ENCODE measurements around the gene PRPSAP1. TPM values are rescaled to one million over a fixed set of nuclear protein-coding genes. Genes with fewer than 3 reads are reported as not detected.

PRPSAP1 gene
- total RNA-seq, 2 experiments from 2014 or later = 53.3 to 111 TPM

- peaks cover 63% of the 10 kb centered on the region for H3K36me3 ChIP-seq (ENCODE audit: insufficient read depth, low read length)
- POLR2A ChIA-PET = interaction anchor here (0.5 to 1.2 kb wide), 2 partner anchors 16 to 88 kb away, joined by 3 to 4 read pairs; partner anchors contain the start of gene PRPSAP1
- no peaks in the 10 kb centered on the region for H3K79me2 ChIP-seq (ENCODE audit: insufficient read depth, low read depth, low read length)
- intact Hi-C loops (cut with micrococcal nuclease; ENCODE audit: unreplicated experiment) = no loop called here
- H3K9me3 ChIP-seq (ENCODE audit: low read length) = no peaks in the 10 kb centered on the region
- no peak overlapping the region for H3K4me2 ChIP-seq (ENCODE audit: low read length)
- TF ChIP-seq EZH2phosphoT487 (IDR thresholded peaks at IDR 0.05; ENCODE audit: borderline replicate concordance, low read depth, low read length) = no peak
- no peak for TF ChIP-seq CTCF (conservative IDR thresholded peaks at IDR 0.05; ENCODE audit: low read length)
- no TSS peak for BruUV-seq (replicated peaks)
- CTCF ChIA-PET (ENCODE audit: unreplicated experiment) = no interaction called here
- H3K27ac ChIP-seq (ENCODE audit: low read depth, low read length, poor library complexity, severe bottlenecking) = no peak overlapping the region
- no peaks in the 10 kb centered on the region for H3K9me2 ChIP-seq (ENCODE audit: insufficient read depth, low read length)
- H2AFZ ChIP-seq (ENCODE audit: low read length) = no peak overlapping the region
- H4K20me1 ChIP-seq (ENCODE audit: insufficient read depth, low read length) = no peaks in the 10 kb centered on the region
- no peak for DNase-seq (ENCODE audit: low spot score)
- no peaks in the 10 kb centered on the region for H3K4me1 ChIP-seq (ENCODE audit: insufficient read depth, low read length, poor library complexity, severe bottlenecking)
- no peak overlapping the region for H3K4me3 ChIP-seq (ENCODE audit: low read depth, low read length, poor library complexity, severe bottlenecking)
These were observed 16.3 kb downstream of the PRPSAP1 start for GRCh38 chr17:76337413-76337777.

GRCh38 chr17:76336756-76337412 is 16.8 kb downstream of the PRPSAP1 start:
- no peaks in the 10 kb centered on the region for H3K4me1 ChIP-seq (ENCODE audit: insufficient read depth, low read length, poor library complexity, severe bottlenecking)
- H3K4me3 ChIP-seq (ENCODE audit: low read depth, low read length, poor library complexity, severe bottlenecking) = no peak overlapping the region
- H3K9me2 ChIP-seq (ENCODE audit: insufficient read depth, low read length) = no peaks in the 10 kb centered on the region
- H4K20me1 ChIP-seq (ENCODE audit: insufficient read depth, low read length) = no peaks in the 10 kb centered on the region
- no TSS peak for BruUV-seq (replicated peaks)
- no peaks in the 10 kb centered on the region for H3K79me2 ChIP-seq (ENCODE audit: insufficient read depth, low read depth, low read length)
- ChIA-PET POLR2A (interaction anchor here (0.5 to 1.2 kb wide), 3 partner anchors 17 to 88 kb away, joined by 3 to 10 read pairs (median 4); partner anchors contain the start of gene PRPSAP1), CTCF (ENCODE audit: unreplicated experiment) (no interaction called here)
- DNase-seq (ENCODE audit: low spot score) = no peak
- H3K9me3 ChIP-seq (ENCODE audit: low read length) = no peaks in the 10 kb centered on the region
- TF ChIP-seq CTCF (conservative IDR thresholded peaks at IDR 0.05; ENCODE audit: low read length) = no peak
- no peak for TF ChIP-seq EZH2phosphoT487 (IDR thresholded peaks at IDR 0.05; ENCODE audit: borderline replicate concordance, low read depth, low read length)
- no peak overlapping the region for H3K27ac ChIP-seq (ENCODE audit: low read depth, low read length, poor library complexity, severe bottlenecking)
- H3K36me3 ChIP-seq (ENCODE audit: insufficient read depth, low read length) = peaks cover 63% of the 10 kb centered on the region
- H2AFZ ChIP-seq (ENCODE audit: low read length) = no peak overlapping the region
- intact Hi-C loops (cut with micrococcal nuclease; ENCODE audit: unreplicated experiment) = no loop called here
- H3K4me2 ChIP-seq (ENCODE audit: low read length) = no peak overlapping the region

GRCh38 chr17:76335716-76336381 is 17.9 kb downstream of the PRPSAP1 start:
- Histone ChIP-seq H3K9me3 (ENCODE audit: low read length) (no peaks in the 10 kb centered on the region), H3K36me3 (ENCODE audit: insufficient read depth, low read length) (peaks cover 64% of the 10 kb centered on the region), H3K4me2 (ENCODE audit: low read length) (no peak overlapping the region), H3K27ac (ENCODE audit: low read depth, low read length, poor library complexity, severe bottlenecking) (no peak overlapping the region), H3K9me2 (ENCODE audit: insufficient read depth, low read length) (no peaks in the 10 kb centered on the region), H4K20me1 (ENCODE audit: insufficient read depth, low read length) (no peaks in the 10 kb centered on the region), H2AFZ (ENCODE audit: low read length) (no peak overlapping the region), H3K4me3 (ENCODE audit: low read depth, low read length, poor library complexity, severe bottlenecking) (no peak overlapping the region), H3K79me2 (ENCODE audit: insufficient read depth, low read depth, low read length) (no peaks in the 10 kb centered on the region), H3K4me1 (ENCODE audit: insufficient read depth, low read length, poor library complexity, severe bottlenecking) (no peaks in the 10 kb centered on the region)
- POLR2A ChIA-PET = interaction anchor here (0.7 kb wide), 1 partner anchor 24 kb away, joined by 10 read pairs; no protein-coding TSS in a partner anchor
- TF ChIP-seq CTCF (conservative IDR thresholded peaks at IDR 0.05; ENCODE audit: low read length) (no peak), EZH2phosphoT487 (IDR thresholded peaks at IDR 0.05; ENCODE audit: borderline replicate concordance, low read depth, low read length) (no peak)
- no TSS peak for BruUV-seq (replicated peaks)
- CTCF ChIA-PET (ENCODE audit: unreplicated experiment) = no interaction called here
- intact Hi-C loops (cut with micrococcal nuclease; ENCODE audit: unreplicated experiment) = no loop called here
- no peak for DNase-seq (ENCODE audit: low spot score)
